GM21825 (cell line): ENCODE results near the gene CETP.
"Not testable (repeated sequence)": the region's sequence is repeated elsewhere in the genome, so short reads cannot be mapped to it uniquely, and the experiment has no call there.

Source experiments
- ATAC-seq: cut with Tn5 transposase; IDR thresholded peaks from one replicate; pipeline ENCODE4 v1.9.1; 2021; ENCODE audit warnings: mild to moderate bottlenecking, moderate library complexity; ENCODE audit not compliant: unreplicated experiment

CETP gene

DNA sequence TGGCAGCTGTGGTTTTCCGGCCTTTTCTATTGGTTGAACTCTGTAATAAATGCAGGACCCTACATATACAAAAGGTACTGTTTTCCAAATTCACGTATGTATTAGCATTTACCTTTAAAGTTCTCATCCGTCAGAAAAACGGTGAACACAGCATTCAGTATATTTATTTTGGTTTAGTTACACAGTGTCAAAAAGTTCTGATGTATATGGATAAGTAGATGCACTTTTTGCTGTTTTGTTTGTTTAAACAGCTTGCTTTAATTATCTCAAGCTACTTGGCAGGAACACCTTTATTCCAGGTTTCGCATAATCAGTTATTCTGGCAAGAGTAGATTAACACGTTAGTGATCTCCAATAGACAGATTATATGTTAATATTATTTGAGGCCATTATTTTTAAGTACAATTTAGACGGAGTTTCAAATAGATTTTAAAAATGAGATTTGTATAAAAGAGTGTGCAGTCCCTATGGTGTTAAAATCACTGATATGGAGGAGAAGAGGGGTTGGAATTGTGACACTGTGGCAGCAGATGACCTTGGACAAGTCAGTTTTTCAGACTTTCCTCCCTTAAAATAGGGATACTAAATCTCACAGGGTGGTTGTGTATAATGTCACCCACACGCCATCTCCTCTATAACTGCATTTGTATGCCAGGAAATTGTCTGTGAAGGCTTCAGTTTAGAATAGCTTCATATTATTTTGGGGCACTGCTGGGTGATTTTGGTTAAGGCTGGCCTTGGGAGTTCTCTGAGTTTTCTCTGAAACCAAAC, 27.7 kb upstream of the CETP start:
- no peak for ATAC-seq

DNA sequence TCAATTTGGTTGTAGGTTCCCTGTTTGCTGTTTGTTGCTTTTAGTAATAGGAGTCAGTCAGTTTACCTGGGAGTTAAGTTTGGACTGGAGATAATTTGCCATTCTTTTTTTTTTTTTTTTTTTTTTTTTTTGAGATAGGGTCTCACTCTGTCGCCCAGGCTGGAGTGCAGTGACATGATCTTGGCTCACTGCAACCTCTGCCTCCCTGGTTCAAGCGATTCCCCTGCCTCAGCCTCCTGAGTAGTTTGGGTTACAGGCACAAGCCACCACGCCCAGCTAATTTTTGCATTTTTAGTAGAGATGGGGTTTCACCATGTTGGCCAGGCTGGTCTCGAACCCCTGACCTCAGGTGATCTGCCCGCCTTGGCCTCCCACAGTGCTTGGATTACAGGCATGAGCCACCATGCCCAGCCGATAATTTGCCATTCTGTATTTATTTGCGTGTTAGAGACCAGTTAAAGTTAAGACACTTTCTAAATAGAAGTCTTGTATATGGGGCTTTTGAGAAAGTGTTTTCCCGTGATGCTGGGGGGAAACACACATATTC, 27.1 kb upstream of the CETP start:
- ATAC-seq = not testable (repeated sequence)

DNA sequence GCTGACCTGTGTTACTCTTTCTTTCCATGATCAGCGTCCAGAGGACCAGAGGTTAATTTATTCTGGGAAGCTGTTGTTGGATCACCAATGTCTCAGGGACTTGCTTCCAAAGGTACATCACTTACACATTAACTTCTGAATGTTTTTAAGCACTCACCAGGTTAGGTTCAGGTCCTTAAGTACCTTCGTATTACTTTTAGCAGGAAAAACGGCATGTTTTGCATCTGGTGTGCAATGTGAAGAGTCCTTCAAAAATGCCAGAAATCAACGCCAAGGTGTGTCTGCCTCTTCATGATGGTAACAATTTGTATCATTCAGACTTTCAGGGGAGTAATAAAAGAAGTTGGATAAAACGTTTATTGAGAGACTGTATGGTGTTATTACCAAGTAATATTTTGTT, 26.5 kb upstream of the CETP start:
- ATAC-seq = no peak

DNA sequence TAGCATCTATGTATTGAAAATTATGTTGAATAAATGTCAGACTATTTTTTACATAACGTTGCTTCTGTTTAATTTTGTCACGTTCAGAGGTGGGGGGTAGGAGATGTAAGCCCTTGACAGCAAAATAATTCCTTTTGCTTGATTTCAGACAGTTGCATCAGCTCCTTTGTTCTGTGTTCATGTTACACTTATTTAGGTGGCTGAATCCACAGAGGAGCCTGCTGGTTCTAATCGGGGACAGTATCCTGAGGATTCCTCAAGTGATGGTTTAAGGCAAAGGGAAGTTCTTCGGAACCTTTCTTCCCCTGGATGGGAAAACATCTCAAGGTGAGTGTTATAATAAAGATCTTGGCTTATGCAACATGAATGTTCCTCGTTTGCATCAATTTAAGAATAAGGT, 25.3 kb upstream of the CETP start:
- ATAC-seq = no peak

DNA sequence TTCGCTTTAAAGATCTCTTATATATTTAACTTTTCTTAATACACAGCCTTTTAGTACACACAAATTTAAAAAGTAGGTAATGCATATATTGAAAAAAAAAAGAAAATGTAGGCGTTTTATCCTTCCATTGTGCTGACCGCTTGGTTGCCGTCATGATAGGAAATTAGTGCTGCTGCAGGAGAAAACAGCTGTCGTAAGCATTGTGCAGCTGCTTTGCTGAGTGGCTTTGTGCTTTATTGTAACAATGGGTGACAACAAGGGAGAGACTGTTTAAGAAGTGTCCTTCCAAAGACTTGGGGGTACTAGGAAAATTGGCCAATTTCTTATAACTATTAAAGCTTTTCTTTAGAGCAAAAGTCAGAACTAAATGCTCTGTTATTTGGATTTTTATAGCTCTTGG, 24.8 kb upstream of the CETP start:
- no peak for ATAC-seq

DNA sequence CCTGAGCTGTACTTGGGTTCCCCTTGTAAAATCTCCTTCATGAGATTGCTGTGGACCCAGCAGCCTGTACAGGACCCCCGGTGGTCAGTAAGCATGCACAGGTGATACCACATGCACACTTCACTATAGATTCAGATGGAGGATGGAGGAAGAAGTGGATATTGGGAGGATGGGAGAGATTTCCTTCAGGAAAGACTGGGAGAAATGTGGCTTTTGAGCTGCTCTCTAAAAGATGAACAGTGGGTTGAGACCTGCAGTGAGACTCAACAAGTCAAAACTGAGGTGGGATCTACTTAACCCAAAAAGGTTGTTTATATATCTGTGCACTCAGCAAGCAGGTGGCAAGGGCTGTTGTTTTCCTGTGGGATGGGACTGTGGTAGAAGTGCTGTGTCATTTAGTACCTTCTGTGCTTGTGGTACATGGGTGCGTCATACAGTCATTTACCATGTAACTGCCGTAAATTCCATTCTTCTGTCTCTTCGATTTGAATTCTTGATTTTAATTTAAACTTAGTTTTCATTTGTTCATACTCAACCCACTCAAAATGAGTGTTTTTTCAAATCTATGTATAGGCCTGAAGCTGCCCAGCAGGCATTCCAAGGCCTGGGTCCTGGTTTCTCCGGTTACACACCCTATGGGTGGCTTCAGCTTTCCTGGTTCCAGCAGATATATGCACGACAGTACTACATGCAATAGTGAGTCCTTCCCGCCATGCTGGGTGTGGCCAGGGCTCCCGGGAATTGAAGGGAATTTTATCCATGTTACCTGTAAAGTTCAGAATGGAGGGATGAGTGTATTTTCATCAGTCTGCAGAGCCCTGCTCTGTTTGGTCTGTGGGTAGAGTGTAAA, 22.9 kb upstream of the CETP start:
- ATAC-seq = no peak

DNA sequence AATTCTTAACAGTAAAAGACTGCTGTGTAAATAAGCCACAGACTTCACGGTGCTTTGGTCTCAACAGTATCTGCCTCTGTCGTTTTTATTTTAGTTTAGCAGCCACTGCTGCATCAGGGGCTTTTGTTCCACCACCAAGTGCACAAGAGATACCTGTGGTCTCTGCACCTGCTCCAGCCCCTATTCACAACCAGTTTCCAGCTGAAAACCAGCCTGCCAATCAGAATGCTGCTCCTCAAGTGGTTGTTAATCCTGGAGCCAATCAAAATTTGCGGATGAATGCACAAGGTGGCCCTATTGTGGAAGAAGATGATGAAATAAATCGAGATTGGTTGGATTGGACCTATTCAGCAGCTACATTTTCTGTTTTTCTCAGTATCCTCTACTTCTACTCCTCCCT, 21.9 kb upstream of the CETP start:
- ATAC-seq = no peak

DNA sequence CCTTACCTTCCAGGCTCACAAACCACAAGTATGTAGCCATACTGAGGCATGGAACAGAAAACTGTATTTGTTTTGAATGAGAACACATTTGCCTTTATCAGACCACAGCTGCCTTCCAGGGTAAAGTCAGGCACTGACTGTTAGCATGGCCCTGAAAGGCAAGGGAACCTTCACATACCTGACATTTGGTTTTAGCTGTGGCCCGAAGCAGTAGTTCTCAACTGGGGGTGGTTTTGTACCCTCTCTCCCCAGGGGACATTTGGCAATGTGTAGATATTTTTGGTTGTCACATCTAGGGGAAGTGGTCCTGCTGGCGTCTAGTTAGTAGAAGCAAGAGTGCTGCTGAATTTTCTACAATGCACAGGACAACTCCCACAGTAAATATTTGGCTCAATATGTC, 20.7 kb upstream of the CETP start:
- ATAC-seq = no peak

DNA sequence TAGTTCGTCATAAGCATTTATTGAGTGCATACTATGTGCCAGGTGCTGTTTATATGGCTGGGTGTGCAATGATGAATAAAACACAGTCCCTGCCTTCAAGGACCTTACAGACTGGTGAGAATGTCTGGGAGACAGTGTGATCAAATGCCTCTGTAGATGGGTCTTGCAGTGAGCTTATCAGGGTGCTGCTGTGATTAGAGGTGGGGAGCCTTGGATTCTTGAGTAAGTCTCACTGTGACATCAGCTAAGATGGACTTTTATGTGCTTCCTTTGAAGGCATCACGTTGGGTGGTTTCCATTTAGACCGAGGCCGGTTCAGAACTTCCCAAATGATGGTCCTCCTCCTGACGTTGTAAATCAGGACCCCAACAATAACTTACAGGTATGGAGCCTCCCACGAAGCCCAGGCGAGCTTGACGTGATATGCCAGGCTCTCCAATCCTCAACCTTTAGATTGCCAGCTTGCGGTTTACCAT, 19.9 kb upstream of the CETP start:
- no peak for ATAC-seq

DNA sequence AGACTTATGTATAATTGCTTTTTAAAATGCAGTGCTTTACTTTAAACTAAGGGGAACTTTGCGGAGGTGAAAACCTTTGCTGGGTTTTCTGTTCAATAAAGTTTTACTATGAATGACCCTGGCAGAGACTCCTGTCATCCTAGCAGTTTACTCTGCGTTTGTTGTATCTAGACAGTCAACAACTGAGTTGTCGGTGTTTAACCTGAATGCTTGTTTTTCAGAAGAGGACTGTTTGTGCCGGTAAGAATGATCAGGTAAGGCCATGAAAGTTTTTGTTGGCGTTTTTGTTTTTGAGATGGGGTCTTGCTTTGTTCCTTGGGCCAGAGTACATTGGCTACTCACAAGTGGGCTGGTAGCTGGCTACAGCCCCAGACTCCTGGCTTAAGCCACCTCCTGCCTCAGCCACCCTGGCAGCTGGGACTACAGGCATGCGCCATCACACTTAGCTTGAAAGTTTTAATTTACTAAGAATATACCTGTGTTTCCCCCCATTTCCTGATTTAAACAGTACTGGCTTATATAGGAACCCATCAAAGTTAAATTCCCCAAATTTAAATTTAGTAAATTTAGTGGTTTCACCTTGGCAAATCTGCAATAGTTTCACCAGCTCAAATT, 17.9 kb upstream of the CETP start:
- ATAC-seq = no peak

DNA sequence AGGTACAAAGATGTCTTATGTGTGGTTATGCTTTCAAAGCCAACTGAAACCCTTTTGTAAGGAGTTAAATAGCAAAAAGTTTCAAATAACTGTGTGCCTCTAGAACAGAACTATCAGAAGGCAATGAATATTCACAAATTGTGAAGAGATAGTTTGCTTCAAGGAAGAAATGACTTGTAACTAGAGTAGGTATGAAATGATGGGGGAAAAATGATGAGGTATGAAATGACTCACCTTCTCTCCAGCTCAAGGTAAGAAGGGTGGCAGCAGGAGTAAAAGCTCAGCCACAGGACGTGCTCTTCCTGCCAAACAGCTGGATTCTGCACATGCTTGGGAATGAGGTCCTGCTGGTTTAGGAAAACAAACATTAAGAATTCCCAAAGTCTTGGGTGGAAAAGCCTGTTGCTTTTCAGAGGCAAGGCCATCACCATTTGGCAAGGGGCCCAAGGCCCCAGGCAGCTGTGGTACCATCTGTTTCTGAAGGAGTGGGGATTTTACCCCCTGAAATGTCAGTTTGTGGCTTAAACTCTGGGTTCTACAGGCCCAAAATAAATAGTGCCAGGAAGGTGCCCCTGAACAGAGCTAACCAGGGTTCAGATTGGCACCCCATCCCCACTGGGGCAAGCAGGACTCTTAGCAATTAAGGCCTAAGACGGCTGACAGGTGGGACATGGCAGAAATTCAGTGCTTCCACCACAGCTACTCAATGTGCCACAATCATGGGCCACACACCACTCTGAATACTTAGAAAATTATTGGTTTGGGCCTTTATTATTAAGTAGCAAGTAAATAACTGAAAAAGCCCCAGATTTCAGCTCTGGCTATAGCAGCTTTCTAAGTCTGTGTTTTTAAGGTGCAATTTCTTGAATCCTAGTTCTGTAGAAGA, 16.6 kb upstream of the CETP start:
- ATAC-seq = peak; percentile 30

DNA sequence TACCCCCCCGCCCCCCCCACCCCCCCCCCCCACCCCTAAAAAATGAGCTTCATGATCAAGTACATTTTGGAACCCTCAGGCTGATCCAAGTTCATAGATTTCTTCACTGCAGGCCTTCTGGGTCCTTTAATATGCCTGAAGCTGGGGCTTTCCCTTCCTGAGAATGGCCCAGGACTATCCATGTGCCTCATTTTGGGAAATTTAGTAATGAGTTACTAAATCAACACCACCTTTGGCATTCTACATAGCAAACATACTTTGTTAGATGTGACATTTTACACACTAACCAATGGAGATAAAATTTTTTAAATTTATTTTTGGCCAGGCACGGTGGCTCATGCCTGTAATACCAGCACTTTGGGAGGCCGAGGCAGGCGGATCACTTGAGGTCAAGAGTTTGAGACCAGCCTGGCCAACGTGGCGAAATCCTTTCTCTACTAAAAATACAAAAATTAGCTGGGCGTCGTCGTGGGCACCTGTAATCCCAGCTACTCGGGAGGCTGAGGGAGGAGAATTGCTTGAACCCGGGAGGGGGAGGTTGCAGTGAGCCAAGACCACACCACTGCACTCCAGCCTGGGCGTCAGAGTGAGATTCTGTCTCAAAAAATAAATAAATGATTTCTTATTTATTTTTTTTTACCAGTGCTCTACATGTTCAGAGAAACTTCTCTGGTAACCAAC, 15.8 kb upstream of the CETP start:
- ATAC-seq = no peak

DNA sequence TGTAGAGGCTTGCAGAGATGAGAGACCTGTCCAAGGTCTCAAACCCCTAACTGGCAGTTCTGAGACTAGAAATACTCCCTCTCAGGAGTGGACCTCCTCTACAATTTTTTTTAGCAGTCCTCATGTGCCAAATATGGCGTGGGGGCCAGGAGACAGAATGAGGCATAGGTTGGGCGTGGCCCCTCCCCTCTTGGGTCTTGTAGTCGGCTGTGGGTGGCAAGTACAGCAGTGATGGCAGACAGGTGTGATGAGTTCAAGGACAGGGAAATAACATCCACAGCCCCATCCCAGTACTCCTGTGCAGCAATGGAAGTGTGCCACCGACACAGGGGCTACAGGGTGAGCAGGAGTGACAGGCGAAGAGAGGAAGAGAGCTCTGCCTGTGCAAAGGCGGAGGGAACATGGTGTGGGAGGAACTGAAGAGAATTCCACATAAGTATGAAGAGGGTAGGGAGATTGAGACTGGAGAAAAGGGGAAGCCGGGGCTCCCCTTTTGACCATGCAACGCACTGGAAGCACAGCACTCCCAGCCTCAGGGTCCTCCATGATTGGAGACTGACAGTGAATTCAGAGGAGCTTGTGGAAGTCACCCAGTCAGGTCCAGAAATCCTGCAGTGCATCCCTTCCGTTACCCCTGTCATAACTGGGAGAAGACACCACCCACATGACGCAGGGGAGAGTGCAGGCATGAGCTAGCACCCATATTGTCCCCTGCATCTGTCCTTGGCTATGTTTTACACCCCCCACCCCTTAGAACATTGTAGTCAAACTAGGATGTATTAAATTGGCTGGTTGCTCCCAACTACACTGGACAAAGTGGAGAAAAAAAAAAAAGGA, 14.8 kb upstream of the CETP start:
- no peak for ATAC-seq

DNA sequence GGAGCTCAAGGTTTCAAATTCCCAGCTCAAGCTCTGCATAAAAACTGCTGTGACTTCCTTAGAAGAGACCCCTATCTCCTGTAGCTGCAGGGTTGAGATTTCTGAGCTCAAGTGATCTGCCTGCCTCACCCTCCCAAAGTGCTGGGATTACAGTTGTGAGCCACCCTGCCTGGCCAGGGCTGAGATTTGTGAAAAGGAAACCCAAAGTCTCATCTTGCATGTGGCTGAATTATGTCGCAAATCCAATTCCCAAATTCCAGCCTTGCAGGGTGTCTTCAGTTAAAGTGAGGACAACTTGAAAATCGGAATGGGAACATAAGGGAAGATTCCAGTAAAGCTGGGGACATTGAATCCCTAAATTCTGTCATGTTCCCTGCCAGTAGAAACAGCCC, 14.2 kb upstream of the CETP start:
- no peak for ATAC-seq

DNA sequence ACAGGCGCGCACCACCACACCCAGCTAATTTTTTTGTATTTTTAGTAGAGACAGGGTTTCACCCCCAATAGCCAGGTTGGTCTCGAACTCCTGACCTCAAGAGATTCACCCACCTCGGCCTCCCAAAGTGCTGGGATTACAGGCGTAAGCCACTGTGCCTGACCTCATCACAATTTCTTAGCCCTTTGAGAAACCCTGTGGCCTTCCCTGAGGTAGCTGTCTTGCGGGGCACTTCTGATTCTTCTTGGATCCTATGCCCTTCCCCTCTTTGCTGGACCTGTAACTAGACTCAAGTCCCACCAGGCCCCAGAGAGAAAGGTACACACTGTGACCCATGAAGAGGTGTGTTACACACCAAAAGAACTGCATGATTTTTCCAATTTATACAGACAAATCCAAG, 13.5 kb upstream of the CETP start:
- ATAC-seq = no peak

DNA sequence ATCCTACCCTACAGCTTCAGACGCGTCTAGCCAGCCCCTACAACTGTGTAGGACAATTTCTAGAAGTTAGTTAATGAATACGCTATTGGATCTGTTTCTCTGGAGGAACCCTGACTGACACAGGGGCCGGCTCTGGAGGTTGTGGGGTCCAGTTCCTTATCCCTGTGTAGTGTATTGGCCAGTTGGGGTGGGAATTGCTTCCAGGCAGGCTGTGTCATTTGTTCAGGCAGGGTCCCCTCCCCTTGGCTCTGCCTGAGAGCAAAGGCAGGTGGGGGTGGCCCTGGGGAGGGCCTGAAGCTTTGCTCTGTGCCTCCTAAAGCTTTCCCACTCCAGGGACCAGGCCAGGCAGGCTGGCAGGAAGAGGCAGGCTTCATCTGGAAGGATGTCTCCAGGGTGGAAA, 11.7 kb upstream of the CETP start:
- no peak for ATAC-seq

DNA sequence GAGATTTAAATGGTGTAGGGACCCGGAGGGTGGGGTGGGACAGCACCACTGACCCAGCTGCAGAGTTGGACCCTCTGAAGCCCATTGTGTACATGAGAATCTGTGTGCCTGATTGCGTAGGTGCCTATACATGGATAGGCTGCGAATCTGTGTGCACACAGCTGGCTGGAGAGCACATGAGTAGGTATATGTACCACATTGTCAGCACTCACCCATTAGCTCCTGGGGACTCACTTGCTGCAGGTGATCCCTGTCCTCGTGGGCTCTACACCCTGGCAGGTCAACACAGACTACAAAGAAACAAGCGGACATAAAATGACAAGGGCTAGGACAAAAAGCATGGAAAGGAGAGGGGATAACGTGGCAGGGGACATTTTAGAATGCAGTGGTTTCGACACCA, 11.3 kb upstream of the CETP start:
- ATAC-seq = no peak

DNA sequence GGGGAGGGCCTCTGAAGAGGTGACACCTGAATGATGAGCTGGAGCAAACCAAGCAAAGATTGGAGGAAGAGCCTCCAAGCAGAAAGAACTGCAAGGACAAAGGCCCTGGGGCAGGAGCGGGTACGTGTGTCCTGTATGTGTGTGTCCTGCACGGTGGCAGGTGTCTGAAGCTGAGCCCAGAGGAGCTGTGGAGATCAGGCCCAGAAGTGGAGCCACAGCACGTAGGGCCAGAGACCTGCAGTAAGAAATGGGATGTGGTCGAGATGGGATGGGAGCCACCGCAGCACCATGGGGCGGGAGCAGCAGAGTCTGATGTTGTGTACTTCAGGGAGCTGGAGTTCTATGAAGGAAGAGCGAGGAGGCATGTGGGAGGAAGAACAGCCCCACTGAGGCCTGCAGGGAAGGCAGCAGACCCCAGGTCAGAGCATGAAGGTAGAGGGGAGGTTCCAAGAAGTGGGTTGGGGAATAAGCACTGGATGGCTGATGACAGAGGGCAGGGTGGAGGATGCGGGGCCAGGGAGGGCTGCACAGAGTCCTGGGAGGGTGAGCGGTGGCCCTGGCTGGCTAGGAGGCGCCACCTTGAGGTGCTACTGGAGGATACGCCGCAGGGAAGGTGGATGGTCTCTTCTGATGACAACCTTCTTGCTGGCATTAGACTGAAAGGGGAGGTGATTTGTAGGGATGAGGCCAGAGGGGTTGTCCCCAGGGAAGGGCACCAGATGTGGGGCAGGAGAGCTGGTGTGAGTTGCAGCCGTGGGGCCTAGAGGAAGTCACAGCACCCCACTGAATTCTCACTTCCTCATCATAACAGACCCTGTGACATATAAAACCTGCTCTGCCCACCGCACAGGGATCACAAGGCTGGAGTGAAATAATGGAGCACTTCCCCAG, 10.6 kb upstream of the CETP start:
- peak; percentile 49 for ATAC-seq
